Gastrocnemius medialis (tissue), 4 donors: ENCODE measurements around the gene LSS.

Source experiments
- POLR2A ChIP-seq, 2 donors: fragments of 450-650 bp; IDR thresholded peaks; one replicate each; pipeline ENCODE4 v1.6.1; 2017; ENCODE audit warnings: antibody characterized with exemption in 2 of 2, mild to moderate bottlenecking in 2 of 2, moderate library complexity in 2 of 2
- TF ChIP-seq, protein P1 (sequence below), 5 experiments: fragments of 450-650 bp in 3 of 5; fragments of 200-600 bp in 2 of 5; sonication (generic) in 2 of 5; IDR thresholded peaks in 4 of 5; conservative IDR thresholded peaks in 1 of 5; 1 replicate in 4 of 5; 2 replicates in 1 of 5; pipeline ENCODE4 v1.5.1; 2016 to 2019; ENCODE audit warnings: antibody characterized with exemption in 5 of 5, mild to moderate bottlenecking in 3 of 5, moderate library complexity in 3 of 5

DNA sequence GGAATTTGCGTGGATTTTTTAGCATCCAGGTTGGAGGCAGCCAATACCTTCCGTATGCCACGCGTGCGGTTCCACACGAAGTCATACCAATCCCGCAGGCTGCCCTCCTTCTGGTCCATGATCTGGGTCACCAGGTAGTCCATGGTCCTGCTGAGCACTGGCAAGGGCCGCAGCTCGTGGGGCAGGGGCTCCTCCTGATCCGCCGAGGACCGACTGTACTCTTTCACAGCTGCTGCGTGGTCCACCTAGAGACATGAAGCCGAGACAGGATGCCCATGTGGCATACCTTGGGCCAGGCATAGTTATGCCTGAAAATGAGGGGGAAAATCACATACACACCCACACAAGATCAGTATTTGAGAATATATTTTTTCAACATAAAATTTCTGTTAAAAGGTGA lies 44.8 kb upstream of the LSS start:
- TF ChIP-seq POLR2A (IDR thresholded peaks at IDR 0.05), result no peak
- TF ChIP-seq, protein P1, sequence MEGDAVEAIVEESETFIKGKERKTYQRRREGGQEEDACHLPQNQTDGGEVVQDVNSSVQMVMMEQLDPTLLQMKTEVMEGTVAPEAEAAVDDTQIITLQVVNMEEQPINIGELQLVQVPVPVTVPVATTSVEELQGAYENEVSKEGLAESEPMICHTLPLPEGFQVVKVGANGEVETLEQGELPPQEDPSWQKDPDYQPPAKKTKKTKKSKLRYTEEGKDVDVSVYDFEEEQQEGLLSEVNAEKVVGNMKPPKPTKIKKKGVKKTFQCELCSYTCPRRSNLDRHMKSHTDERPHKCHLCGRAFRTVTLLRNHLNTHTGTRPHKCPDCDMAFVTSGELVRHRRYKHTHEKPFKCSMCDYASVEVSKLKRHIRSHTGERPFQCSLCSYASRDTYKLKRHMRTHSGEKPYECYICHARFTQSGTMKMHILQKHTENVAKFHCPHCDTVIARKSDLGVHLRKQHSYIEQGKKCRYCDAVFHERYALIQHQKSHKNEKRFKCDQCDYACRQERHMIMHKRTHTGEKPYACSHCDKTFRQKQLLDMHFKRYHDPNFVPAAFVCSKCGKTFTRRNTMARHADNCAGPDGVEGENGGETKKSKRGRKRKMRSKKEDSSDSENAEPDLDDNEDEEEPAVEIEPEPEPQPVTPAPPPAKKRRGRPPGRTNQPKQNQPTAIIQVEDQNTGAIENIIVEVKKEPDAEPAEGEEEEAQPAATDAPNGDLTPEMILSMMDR (IDR thresholded peaks at IDR 0.05 in 4 of 5, conservative IDR thresholded peaks at IDR 0.05 in 1 of 5), result no peak
